Ishikawa (cell line): ENCODE results near the gene PSMB2.

ENCODE experiments used
- EP300 ChIP-seq: IDR thresholded peaks from 2 replicates; pipeline ENCODE4 v1.6.1; 2012; ENCODE audit warnings: borderline replicate concordance
- FOXM1 ChIP-seq: IDR thresholded peaks from 2 replicates; pipeline ENCODE4 v1.6.1; 2012; ENCODE audit warnings: low read depth, borderline replicate concordance
- RAD21 ChIP-seq: IDR thresholded peaks from 2 replicates; pipeline ENCODE4 v1.6.1; 2012; ENCODE audit warnings: low read depth
- REST ChIP-seq: IDR thresholded peaks from 2 replicates; pipeline ENCODE4 v1.6.1; 2012; ENCODE audit warnings: low read depth, mild to moderate bottlenecking
- TAF1 ChIP-seq: IDR thresholded peaks from 2 replicates; pipeline ENCODE4 v1.6.1; 2012; ENCODE audit warnings: low read depth, mild to moderate bottlenecking
- TEAD4 ChIP-seq: IDR thresholded peaks from 2 replicates; pipeline ENCODE4 v1.6.1; 2012

- no peak for TF ChIP-seq REST
- no peak for TF ChIP-seq EP300
- TF ChIP-seq TAF1 = no peak
- TF ChIP-seq RAD21 = no peak
- TF ChIP-seq TEAD4 = no peak
- no peak for TF ChIP-seq FOXM1
Observed at GRCh38 chr1:35659589-35659988, 18.3 kb upstream of the PSMB2 start.
